Endodermal cell (in vitro differentiated cells): ENCODE measurements around the gene ITFG1. TPM values are rescaled to one million over a fixed set of nuclear protein-coding genes. Genes with fewer than 3 reads are reported as not detected.

ENCODE experiments used
- DNase-seq: peaks from one replicate; pipeline ENCODE4 v3.0.0-alpha.2; 2017
- H3K27ac ChIP-seq: 2 replicates; pipeline ENCODE4 v1.5.1; 2013; ENCODE audit warnings: mild to moderate bottlenecking, low read depth, low read length, moderate library complexity
- H3K27me3 ChIP-seq: 2 replicates; pipeline ENCODE4 v1.6.1; 2013; ENCODE audit warnings: mild to moderate bottlenecking, low read length, moderate library complexity; ENCODE audit not compliant: insufficient read depth, control insufficient read depth, poor library complexity, severe bottlenecking
- H3K36me3 ChIP-seq: 2 replicates; pipeline ENCODE4 v1.7.0; 2013; ENCODE audit warnings: mild to moderate bottlenecking, low read length, moderate library complexity; ENCODE audit not compliant: control insufficient read depth, insufficient read depth
- H3K4me1 ChIP-seq: one replicate; pipeline ENCODE4 v1.7.0; 2013; ENCODE audit warnings: low read length; ENCODE audit not compliant: control insufficient read depth, insufficient read depth
- H3K4me3 ChIP-seq: 2 replicates; pipeline ENCODE4 v1.5.1; 2013; ENCODE audit warnings: mild to moderate bottlenecking, low read length, moderate library complexity
- H3K9ac ChIP-seq: 2 replicates; pipeline ENCODE4 v1.6.1; 2013; ENCODE audit warnings: mild to moderate bottlenecking, low read length, moderate library complexity; ENCODE audit not compliant: poor library complexity, severe bottlenecking; ENCODE audit errors: extremely low read depth
- H3K9me3 ChIP-seq: 2 replicates; pipeline ENCODE4 v1.6.1; 2013; ENCODE audit warnings: mild to moderate bottlenecking, low read length, moderate library complexity; ENCODE audit not compliant: control insufficient read depth
- H3K27ac Mint-ChIP-seq: 2 replicates; pipeline ENCODE4 v1.8.0; 2020; ENCODE audit warnings: mixed read lengths
- H3K27me3 Mint-ChIP-seq: 2 replicates; pipeline ENCODE4 v1.8.0; 2021; ENCODE audit warnings: mild to moderate bottlenecking, mixed read lengths; ENCODE audit not compliant: insufficient read depth
- H3K36me3 Mint-ChIP-seq: 2 replicates; pipeline ENCODE4 v1.8.0; 2020; ENCODE audit warnings: low read depth, mixed read lengths
- H3K4me1 Mint-ChIP-seq: 2 replicates; pipeline ENCODE4 v1.8.0; 2020; ENCODE audit warnings: mixed read lengths
- H3K4me3 Mint-ChIP-seq: 2 replicates; pipeline ENCODE4 v1.8.0; 2020; ENCODE audit warnings: mild to moderate bottlenecking, moderate library complexity, mixed read lengths
- H3K9me3 Mint-ChIP-seq: 2 replicates; pipeline ENCODE4 v1.8.0; 2020; ENCODE audit warnings: mild to moderate bottlenecking, mixed read lengths
- WGBS, 2 experiments: methylation state at CpG; one replicate each; pipeline versions ENCODE4 v1.1.5 to v1.1.7; 2013; ENCODE audit warnings: missing lambda C conversion rate in 2 of 2, mixed read lengths in 1 of 2; ENCODE audit not compliant: insufficient coverage in 1 of 2, insufficient read length in 1 of 2; 5-methylcytosine and 5-hydroxymethylcytosine counted together
- total RNA-seq, 2 donors: library from RNA; stranded (reverse); fragmentation: NEBNext Ultra II Directional in 1 of 2; extraction: Animal tissue kit (Norgen Biotek cat#: 25700) in 1 of 2; gene quantifications; 2 replicates in 1 of 2; 3 replicates in 1 of 2; pipeline ENCODE4 v1.2.1, GENCODE V29; 2021
- TF ChIP-seq, protein P1 (sequence below): fragments of 200-600 bp; sonication (generic); conservative IDR thresholded peaks from 2 replicates; pipeline ENCODE4 v1.5.0; 2021; ENCODE audit warnings: antibody characterized with exemption, mild to moderate bottlenecking

ITFG1 gene
- total RNA-seq, 2 donors from 2014 or later: 35.6 to 40.0 TPM

GRCh38 chr16:47284999-47285398 lies 175.9 kb downstream of the ITFG1 start:
- H3K9ac ChIP-seq: no peak overlapping the region
- H3K27me3 ChIP-seq: no peaks in the 10 kb centered on the region
- H3K27me3 Mint-ChIP-seq: no peaks in the 10 kb centered on the region
- H3K9me3 Mint-ChIP-seq: peaks cover 16% of the 10 kb centered on the region
- DNase-seq: no peak
- H3K36me3 Mint-ChIP-seq: peaks cover 28% of the 10 kb centered on the region
- no peaks in the 10 kb centered on the region for H3K4me1 Mint-ChIP-seq
- H3K9me3 ChIP-seq: peaks cover 16% of the 10 kb centered on the region
- no peak overlapping the region for H3K4me3 ChIP-seq
- TF ChIP-seq, protein P1, sequence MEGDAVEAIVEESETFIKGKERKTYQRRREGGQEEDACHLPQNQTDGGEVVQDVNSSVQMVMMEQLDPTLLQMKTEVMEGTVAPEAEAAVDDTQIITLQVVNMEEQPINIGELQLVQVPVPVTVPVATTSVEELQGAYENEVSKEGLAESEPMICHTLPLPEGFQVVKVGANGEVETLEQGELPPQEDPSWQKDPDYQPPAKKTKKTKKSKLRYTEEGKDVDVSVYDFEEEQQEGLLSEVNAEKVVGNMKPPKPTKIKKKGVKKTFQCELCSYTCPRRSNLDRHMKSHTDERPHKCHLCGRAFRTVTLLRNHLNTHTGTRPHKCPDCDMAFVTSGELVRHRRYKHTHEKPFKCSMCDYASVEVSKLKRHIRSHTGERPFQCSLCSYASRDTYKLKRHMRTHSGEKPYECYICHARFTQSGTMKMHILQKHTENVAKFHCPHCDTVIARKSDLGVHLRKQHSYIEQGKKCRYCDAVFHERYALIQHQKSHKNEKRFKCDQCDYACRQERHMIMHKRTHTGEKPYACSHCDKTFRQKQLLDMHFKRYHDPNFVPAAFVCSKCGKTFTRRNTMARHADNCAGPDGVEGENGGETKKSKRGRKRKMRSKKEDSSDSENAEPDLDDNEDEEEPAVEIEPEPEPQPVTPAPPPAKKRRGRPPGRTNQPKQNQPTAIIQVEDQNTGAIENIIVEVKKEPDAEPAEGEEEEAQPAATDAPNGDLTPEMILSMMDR: no peak
- H3K4me1 ChIP-seq: no peaks in the 10 kb centered on the region
- no peak overlapping the region for H3K4me3 Mint-ChIP-seq
- WGBS, 2 experiments: 85% methylated on average over 4 of the region's 5 CpGs; no CpG with 5 or more reads in 1 of the 2 experiments
- no peak overlapping the region for H3K27ac Mint-ChIP-seq
- H3K27ac ChIP-seq: no peak overlapping the region
- H3K36me3 ChIP-seq: peaks cover 6% of the 10 kb centered on the region

- Histone ChIP-seq H3K4me1 (no peaks in the 10 kb centered on the region), H3K4me3 (no peak overlapping the region), H3K9ac (no peak overlapping the region), H3K27me3 (no peaks in the 10 kb centered on the region), H3K27ac (no peak overlapping the region), H3K9me3 (peaks cover 4% of the 10 kb centered on the region), H3K36me3 (peaks cover 2% of the 10 kb centered on the region)
- no peak overlapping the region for H3K4me3 Mint-ChIP-seq
- H3K27me3 Mint-ChIP-seq: no peaks in the 10 kb centered on the region
- H3K27ac Mint-ChIP-seq: no peak overlapping the region
- TF ChIP-seq, protein P1: no peak
- no peaks in the 10 kb centered on the region for H3K4me1 Mint-ChIP-seq
- peaks cover 10% of the 10 kb centered on the region for H3K9me3 Mint-ChIP-seq
- peaks cover 11% of the 10 kb centered on the region for H3K36me3 Mint-ChIP-seq
- WGBS, 2 experiments: 92 to 93% methylated on average over 5 of the region's 5 CpGs
- no peak for DNase-seq
Measured at GRCh38 chr16:47278306-47278970, 182.4 kb downstream of the ITFG1 start.

- H3K4me1 ChIP-seq: no peaks in the 10 kb centered on the region
Measured at GRCh38 chr16:47276522-47276921, 184.3 kb downstream of the ITFG1 start.

More at GRCh38 chr16:47276522-47276921, 184.3 kb downstream of the ITFG1 start:
- H3K4me1 Mint-ChIP-seq: no peaks in the 10 kb centered on the region
- Histone ChIP-seq H3K36me3 (peaks cover 8% of the 10 kb centered on the region), H3K27ac (no peak overlapping the region), H3K27me3 (no peaks in the 10 kb centered on the region), H3K9ac (no peak overlapping the region), H3K4me3 (no peak overlapping the region), H3K9me3 (no peaks in the 10 kb centered on the region)
- TF ChIP-seq, protein P1: no peak
- 94% methylated on average over 1 of the region's 1 CpG; no CpG with 5 or more reads in 1 of the 2 experiments for WGBS, 2 experiments
- DNase-seq: no peak
- H3K9me3 Mint-ChIP-seq: no peaks in the 10 kb centered on the region
- no peak overlapping the region for H3K27ac Mint-ChIP-seq
- no peak overlapping the region for H3K4me3 Mint-ChIP-seq
- H3K27me3 Mint-ChIP-seq: no peaks in the 10 kb centered on the region
- peaks cover 9% of the 10 kb centered on the region for H3K36me3 Mint-ChIP-seq
